Panc1 (cell line): ENCODE results near the gene KIAA1755.

Source experiments
- CTCF ChIP-seq: fragments of 450-650 bp; IDR thresholded peaks from 2 replicates; pipeline ENCODE4 v1.5.1; 2017; ENCODE audit warnings: mild to moderate bottlenecking
- POLR2AphosphoS5 ChIP-seq: IDR thresholded peaks from 2 replicates; pipeline ENCODE4 v1.6.1; 2012; ENCODE audit warnings: mild to moderate bottlenecking, low read depth, low read length, moderate library complexity
- REST ChIP-seq, 2 experiments: IDR thresholded peaks; 2 replicates each; pipeline ENCODE4 v1.6.1; 2011 to 2012; ENCODE audit warnings: low read depth in 2 of 2, control low read depth in 1 of 2, low read length in 1 of 2, mild to moderate bottlenecking in 1 of 2, moderate library complexity in 1 of 2; ENCODE audit not compliant: insufficient read depth in 1 of 2
- SIN3A ChIP-seq: IDR thresholded peaks from 2 replicates; pipeline ENCODE4 v1.6.1; 2012; ENCODE audit warnings: low read depth, mild to moderate bottlenecking, low read length, moderate library complexity, borderline replicate concordance; ENCODE audit not compliant: insufficient read depth
- TCF7L2 ChIP-seq: IDR thresholded peaks from 2 replicates; pipeline ENCODE4 v1.6.1; 2011; ENCODE audit warnings: mild to moderate bottlenecking, low read depth, low read length, inconsistent platforms

GRCh38 chr20:38198238-38198861 lies 62.2 kb downstream of the KIAA1755 start:
- TF ChIP-seq POLR2AphosphoS5 = no peak
- no peak for TF ChIP-seq CTCF
- no peak for TF ChIP-seq SIN3A
- no peak for TF ChIP-seq REST (IDR thresholded peaks at IDR 0.05; ENCODE audit: insufficient read depth in 1 of 2, low read depth in 2 of 2, low read length in 1 of 2)
- TF ChIP-seq TCF7L2 = no peak
